Fibroblast of lung (primary cell): ENCODE data around the gene HSD3B2.

Experiments
- CTCF ChIP-seq, 2 donors: IDR thresholded peaks in 1 of 2; conservative IDR thresholded peaks in 1 of 2; 1 replicate in 1 of 2; 2 replicates in 1 of 2; pipeline ENCODE4 v1.5.1; 2011 to 2012; ENCODE audit warnings: low read length in 2 of 2, control low read depth in 1 of 2, inconsistent platforms in 1 of 2, low read depth in 1 of 2, mild to moderate bottlenecking in 1 of 2
- EZH2 ChIP-seq: IDR thresholded peaks from 2 replicates; pipeline ENCODE4 v1.5.1; 2012; ENCODE audit warnings: low read length, control low read depth, mild to moderate bottlenecking; ENCODE audit errors: missing control alignments

GRCh38 chr1:119394085-119394484 is 20.9 kb upstream of the HSD3B2 start:
- TF ChIP-seq CTCF (conservative IDR thresholded peaks at IDR 0.05 in 1 of 2, IDR thresholded peaks at IDR 0.05 in 1 of 2; ENCODE audit: low read depth in 1 of 2, low read length in 2 of 2) (no peak), EZH2 (no peak)
